Lower lobe of right lung (tissue), 2 donors: ENCODE measurements around the gene ECEL1. TPM values are rescaled to one million over a fixed set of nuclear protein-coding genes. Genes with fewer than 3 reads are reported as not detected.

Experiments
- ATAC-seq, 2 donors: fragments of 200-7000 bp; cut with Tn5 transposase; one replicate each; pipeline ENCODE4 v1.9.1; 2020 to 2022; ENCODE audit warnings: mild to moderate bottlenecking in 2 of 2, moderate library complexity in 2 of 2
- DNase-seq: peaks from one replicate; pipeline ENCODE4 v3.0.0-alpha.2; 2020
- H3K27ac ChIP-seq: fragments of 200-600 bp; one replicate; pipeline ENCODE4 v1.8.0; 2022
- H3K27me3 ChIP-seq: fragments of 200-600 bp; one replicate; pipeline ENCODE4 v1.8.0; 2022; ENCODE audit warnings: low read depth
- H3K36me3 ChIP-seq: fragments of 200-600 bp; one replicate; pipeline ENCODE4 v1.8.0; 2022; ENCODE audit warnings: mild to moderate bottlenecking
- H3K4me1 ChIP-seq: fragments of 200-600 bp; one replicate; pipeline ENCODE4 v1.8.0; 2022
- H3K4me3 ChIP-seq: fragments of 200-600 bp; one replicate; pipeline ENCODE4 v1.8.0; 2022; ENCODE audit warnings: mild to moderate bottlenecking
- H3K9me3 ChIP-seq: fragments of 200-600 bp; one replicate; pipeline ENCODE4 v1.8.0; 2022
- CTCF ChIP-seq: fragments of 200-600 bp; IDR thresholded peaks from one replicate; pipeline ENCODE4 v1.8.0; 2022; ENCODE audit warnings: antibody characterized with exemption, mild to moderate bottlenecking
- intact Hi-C: fragments of 100-400 bp; cut with DNase I; formaldehyde crosslinking; loops from one replicate; pipeline ENCODE4 v1.11.0; 2022
- total RNA-seq: library from RNA; stranded (reverse); fragmentation: NEBNext Ultra II Directional; extraction: Animal tissue kit (Norgen Biotek cat#: 25700); gene quantifications from one replicate; pipeline ENCODE4 v1.2.1, GENCODE V29; 2021
- donor health status: DM: no; HTN: yes; CAD: no; lungs with severe emphysema.

ECEL1 gene
- total RNA-seq, 1 donor from 2014 or later = 1.0 TPM

- intact Hi-C loops = no loop called here
- peak; percentile 25 for DNase-seq
Observed at GRCh38 chr2:232431705-232432590, 55.7 kb downstream of the ECEL1 start.

More at GRCh38 chr2:232431705-232432590, 55.7 kb downstream of the ECEL1 start:
- Histone ChIP-seq H3K4me1 (no peaks in the 10 kb centered on the region), H3K27me3 (peaks cover 5% of the 10 kb centered on the region), H3K9me3 (no peaks in the 10 kb centered on the region), H3K27ac (no peak overlapping the region), H3K36me3 (no peaks in the 10 kb centered on the region), H3K4me3 (no peak overlapping the region)
- peak in 1 of 2 donors; percentile 29 for ATAC-seq
- TF ChIP-seq CTCF = no peak

Other genes with a start within 250 kb of the ECEL1 start
- gene ALPP, start 109.1 kb downstream of the ECEL1 start, total RNA-seq = 6.0 TPM
- 0.53 TPM for gene ALPG, start 81.0 kb downstream of the ECEL1 start, total RNA-seq
- gene ALPI, start 31.7 kb downstream of the ECEL1 start, total RNA-seq = not detected
- gene PRSS56, start 32.6 kb upstream of the ECEL1 start, total RNA-seq = not detected
- gene CHRND, start 38.3 kb upstream of the ECEL1 start, total RNA-seq = not detected
- gene CHRNG, start 51.9 kb upstream of the ECEL1 start, total RNA-seq = not detected
- gene TIGD1, start 62.7 kb upstream of the ECEL1 start, total RNA-seq = 3.7 TPM
- gene EIF4E2, start 62.9 kb upstream of the ECEL1 start, total RNA-seq = 68.1 TPM
- 7.7 TPM for gene EFHD1, start 145.8 kb upstream of the ECEL1 start, total RNA-seq
- gene GIGYF2, start 209.5 kb upstream of the ECEL1 start, total RNA-seq = 67.6 TPM